CD4-positive, alpha-beta T cell treated with Interleukin-15 for 1 hour (primary cell): ENCODE data around the gene KCNMA1.
"Not testable (repeated sequence)": the region's sequence is repeated elsewhere in the genome, so short reads cannot be mapped to it uniquely, and the experiment has no call there.

Experiments
- DNase-seq: peaks from one replicate; pipeline ENCODE4 v3.0.0-alpha.2; 2020

KCNMA1 gene

DNA sequence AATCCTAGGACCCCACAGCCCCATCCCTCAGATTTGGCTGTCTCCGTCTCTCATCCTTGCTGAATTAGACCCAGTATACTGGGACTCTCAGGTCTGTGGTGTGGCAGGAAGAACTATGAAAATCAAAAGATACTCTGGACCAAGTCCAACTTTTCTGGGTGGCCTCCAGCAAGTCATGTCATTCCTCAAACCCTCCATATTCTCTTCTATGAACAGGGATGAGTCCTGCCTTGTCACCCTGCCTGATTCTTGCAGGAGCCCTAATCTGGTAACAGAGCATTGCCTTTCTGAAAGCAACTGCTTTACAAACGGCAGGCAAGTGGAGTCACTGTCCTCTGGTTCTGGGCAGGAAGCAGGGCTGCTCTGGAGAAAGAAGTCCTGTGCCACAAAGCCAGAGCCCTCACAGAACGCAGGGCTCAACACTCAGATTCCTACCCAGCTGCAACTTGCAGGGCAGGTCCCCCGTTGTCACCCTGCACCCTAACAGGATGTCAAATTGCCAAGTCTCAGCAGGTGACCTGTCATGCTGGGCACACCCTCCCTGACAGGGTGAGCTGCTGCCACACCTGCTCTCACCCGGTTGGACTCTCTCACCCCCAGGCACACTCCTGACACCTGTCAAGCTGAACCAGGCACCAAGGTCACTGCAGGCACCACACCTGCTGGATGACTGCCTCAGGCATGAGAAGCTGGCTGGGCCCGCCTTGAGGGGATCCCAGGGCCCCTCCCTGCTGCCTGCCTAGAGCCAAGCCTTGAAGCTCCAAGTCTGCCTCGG, 227.7 kb downstream of the KCNMA1 start:
- no peak for DNase-seq

DNA sequence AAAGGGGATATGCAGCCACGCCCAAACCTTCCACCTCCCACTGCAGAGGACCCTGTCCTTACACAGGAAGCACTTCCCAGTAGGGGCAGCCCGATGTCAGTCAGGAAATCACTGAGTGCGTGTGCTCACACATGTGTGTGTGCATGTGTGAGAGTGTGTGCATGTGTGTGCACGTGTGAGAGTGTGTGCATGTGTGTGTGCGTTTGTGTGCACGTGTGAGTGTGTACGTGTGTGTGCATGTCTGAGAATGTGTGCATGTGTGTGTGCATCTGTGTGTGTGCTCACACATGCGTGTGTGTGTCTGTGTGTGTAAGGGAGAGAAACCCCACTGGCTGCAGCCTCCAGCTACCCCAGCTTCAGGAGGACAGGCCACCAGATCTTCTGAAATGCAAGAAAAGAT, 229.3 kb downstream of the KCNMA1 start:
- DNase-seq: no peak

DNA sequence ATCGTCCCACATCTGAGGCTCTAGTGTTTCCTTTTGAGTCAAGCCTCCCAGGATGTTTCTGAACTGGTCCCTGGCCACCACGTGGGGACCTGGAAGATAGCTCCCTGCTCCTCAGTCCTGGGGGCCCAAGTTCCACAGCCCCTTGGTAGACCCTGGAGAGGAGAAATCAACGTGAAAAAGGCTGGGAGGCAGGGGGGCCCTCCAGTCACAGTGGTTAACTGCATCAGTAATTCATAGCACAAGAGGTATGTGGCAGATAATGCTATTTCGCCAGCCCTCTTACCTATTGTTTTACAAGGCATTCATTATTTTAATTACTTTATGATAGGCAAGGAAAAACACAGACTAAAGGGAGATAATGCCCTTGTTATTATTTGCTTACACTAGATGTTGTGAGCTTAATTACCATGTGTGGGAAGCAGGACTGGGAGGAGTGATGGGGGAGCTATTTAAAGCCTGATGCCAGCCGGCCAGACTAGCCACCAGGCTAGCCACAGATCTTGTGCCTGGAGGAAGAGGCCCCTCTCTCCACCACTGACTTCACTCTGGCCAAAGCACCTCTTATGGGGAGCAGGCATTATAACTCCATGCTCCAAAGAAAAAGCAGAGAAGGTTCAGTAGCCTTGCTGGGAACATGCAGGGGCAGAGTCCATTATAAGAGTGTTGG, 230.7 kb downstream of the KCNMA1 start:
- no peak for DNase-seq

DNA sequence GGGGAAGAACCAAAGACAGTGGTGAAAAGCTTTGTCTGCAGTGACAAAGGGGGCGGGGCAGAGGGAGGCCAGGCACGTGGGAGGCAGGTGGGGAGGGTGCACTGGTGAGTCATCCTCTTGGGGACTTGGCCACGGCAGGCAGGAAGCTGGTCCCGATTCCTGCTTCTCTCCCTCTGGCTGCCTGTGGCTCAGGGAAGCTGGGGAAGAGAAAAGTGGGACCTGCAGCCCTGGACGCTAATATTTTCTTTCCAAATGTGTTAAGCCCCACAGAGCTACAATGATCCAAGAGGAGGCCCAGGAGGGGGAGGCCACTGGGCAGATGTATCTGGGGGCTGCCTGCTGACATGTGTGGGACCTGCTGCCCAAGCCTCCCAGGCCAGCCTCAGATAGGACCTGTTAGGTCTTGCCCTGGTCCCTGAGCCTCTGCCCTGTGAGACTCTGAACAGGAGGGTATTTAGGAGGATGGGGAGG, 231.8 kb downstream of the KCNMA1 start:
- no peak for DNase-seq

DNA sequence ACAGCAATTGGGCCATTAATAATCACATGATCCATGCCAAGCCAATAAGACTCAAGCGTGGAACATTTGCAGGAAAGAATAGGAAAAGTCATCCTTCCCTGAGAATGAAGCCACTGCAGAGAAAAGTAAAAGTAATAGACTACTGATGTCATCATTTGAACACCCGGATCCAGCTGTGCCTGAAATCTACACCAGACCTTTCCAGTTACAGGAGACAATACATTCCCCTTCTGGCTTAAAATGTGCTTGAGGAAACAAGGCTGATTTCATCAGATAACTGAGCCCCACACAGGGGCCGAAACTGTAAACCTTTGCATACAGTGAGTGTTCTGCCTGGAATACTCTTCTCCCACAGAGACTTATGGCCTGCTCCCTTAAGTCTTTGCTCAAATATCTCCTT, 232.8 kb downstream of the KCNMA1 start:
- no peak for DNase-seq

DNA sequence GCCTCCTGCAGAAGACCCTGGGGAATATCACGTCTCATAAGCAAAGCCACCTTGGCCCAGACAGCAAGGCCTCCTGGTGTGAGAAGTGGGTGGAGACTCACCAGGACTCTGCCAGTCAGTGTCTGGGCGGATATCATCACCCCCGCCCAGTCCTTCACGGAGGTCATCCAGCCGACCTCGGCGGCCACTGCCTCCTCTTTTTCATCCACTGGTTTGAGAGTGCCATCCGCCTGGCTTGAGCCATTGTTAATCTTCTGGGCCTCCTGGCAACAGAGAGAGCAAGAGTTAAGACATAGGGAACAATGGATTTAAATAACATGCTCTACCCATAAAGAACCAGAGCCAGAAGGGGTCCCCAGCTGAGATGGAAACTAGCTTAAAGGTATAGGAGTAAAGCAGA, 233.8 kb downstream of the KCNMA1 start:
- no peak for DNase-seq

DNA sequence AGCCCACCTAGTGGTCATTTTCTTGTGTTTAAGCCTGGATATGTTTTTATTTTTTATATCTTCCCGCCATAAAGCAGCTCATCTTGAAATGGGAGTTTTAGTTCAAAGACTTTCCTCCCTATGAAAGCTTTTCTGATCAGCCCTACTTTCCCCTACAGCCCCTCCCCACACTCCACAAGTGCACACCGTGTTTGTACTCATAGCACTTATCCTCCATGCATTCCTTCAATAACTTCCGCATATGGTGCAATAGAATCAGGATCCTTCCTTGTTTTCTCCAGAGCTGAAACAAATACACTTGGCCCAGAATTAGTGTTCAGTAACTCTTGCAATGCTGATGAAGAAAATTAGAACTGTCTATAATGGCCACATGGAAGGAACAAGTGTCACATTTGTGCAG, 235.9 kb downstream of the KCNMA1 start:
- no peak for DNase-seq

DNA sequence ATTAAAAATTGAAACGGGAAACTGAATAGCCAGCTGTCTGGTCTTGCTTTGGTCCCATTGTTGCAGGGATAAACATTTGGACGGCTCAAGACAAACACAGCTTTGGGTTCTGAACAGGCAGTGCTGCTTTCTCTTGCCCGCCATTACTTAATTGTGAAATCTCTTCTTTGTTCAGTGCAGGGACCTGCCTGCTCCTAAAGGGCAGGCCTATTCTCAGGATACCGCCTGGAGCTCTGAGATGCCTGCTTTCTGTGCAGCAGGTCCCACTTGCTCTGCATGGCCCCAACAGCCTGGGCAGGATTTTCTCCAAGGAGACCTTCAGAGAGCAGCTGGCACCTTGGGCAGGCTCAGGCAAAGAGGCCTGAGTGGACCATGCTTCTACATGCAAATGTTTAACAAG, 237.6 kb downstream of the KCNMA1 start:
- no peak for DNase-seq

DNA sequence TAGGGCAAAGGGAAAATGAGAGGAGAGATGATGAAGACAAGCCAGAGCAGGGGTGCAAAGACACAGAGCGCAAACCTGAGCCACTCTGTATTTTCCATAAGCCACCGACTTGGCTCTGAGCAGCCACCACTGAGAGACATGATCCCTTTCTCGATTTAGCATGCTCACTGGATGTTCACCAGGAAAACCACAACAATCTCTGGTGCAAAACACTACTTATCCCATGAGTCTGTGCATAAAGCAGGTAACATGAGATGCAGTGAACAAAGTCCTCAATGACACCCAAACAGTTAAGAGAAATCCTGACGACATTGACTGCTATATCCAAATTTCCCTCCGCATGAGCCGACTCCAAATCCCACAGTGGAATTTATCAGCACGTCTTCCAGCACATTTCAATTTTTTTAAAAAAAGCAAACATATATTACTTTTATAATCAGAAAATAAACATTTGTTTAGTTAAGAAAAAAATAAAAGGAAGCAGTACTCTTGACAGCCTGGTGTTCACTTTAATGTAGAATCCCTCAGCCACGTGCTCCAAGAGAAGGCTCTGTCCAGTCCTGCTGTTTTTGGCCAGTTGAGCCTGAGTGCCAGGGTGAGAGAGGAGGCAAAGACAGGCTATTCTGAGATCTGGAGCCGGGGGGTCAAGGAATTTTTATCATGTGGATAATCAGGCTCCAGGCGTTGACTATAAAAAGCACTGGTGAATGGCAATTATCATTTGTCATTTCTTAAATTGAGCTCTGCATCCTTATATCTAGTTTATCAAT, 238.4 kb downstream of the KCNMA1 start:
- no peak for DNase-seq

DNA sequence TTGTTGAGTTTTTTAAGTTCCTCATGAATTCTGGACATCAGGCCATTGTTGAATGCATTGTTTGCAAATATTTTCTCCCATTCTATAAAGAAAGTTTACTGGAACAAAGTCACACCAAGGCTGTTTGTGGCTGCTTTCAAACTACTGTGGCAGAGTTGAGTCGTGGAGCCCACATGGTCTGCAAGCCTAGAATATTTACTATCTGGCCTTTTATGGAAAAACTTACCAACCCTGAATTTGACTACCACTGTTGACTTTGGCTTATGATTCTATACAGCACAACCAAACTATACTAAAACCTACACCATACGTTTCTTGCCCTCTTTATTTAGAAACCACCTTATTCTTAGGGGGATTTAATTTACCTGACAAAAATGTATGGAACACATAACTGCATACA, 239.1 kb downstream of the KCNMA1 start:
- no peak for DNase-seq

DNA sequence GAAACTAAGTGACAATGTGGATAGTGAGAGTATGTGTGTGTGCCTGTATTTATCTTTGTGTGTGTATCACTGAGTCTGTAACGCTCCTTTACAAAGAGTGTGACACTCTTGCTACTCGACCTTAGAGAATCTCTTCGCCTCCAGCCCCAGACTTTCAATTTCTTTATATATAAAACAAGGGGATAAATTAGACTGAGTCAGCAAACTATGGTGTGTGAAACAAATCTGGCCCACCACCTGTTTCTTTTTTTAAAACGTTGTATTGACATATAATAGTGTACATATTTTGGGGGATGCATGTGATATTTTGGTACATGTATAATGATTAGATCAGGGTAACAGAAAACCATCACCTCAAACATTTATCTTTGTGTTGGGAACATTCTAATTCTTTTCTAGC, 240.5 kb downstream of the KCNMA1 start:
- no peak for DNase-seq

DNA sequence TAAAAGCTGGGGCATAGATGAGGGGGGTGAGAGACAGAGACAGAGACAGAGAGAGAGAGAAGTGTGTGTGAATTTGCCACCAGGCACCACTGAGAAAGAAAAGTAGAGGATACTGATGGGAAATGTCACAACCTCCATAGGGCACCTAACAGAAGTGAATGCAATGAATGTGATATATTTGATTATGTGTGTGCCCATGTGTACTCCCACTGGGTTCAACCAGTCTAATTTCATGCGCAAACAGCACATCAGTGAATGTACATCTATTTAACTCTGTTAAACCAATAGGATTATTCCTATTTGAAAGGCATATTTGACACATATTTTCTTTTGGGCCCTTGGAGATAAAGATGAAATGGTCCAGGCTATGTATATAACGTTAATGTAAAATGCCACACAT, 241.3 kb downstream of the KCNMA1 start:
- DNase-seq: no peak

DNA sequence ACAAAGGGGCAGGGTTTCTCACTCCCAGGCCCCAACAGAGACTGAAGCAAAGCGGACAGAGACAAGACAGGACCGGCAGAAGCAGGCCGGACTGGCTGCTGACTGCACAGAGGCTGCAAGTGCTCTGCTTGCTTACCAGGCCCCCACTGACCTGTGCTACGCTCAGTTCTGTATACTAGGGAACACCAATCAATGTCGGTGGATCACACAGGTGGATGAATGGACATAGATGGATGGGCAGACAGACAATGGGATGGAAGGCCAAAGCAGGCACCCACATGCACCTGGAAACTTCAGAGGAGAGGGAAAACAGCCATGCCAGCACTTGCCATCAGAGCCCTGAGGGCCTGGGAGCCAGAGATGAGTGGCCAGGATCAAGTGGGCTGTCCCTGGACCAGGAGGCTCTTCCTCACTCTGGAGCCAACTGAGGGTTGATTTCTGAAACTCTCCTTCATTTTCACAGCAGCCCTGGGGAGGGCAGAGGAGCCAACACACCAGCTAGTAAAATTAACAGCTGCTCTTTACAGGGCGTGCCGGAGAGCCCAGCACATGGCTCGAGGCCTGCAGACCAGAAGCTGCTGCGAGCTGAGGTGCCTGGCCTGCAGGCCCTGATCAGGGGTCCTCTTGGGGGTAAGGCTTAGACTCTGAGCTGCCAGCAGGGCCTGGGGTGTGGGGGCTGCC, 243.6 kb downstream of the KCNMA1 start:
- DNase-seq: no peak

DNA sequence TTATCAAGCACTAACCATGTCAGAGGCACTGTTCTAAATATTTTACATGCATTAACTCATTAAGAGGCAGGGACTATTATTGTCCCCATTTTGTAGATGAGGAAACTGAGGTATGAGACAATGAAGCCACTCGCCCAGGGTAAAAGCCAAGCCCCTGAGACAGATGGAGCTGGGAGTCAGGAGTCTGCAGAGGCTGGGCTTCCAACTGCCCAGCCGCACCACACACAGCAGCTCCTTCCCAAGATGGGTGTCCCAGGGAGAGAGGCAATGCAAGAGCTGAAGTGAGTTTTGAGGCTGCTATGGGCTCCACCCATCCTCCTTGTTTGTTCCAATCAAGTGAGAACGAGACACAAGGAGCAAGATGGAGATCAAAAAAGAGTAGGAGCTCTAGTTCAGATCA, 244.2 kb downstream of the KCNMA1 start:
- DNase-seq: no peak

DNA sequence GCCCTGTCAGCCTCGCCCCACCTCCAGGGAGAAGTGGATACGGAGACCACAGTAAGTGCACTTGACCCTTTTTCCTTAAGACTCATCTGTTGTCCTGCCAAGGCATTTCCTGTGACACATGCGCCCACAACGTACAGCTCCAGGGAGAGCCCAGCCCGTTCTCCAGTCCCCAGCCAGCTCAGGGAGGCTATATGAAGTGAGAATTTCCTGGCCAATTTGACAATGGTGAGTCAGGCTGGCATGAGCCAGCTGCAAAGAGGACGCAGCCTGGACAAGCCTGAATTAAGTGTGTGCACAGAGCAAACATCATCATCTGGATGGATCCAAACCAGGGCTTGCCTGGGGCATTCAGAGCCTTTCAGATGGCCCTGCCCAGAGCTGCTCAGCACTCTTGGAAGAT, 244.8 kb downstream of the KCNMA1 start:
- DNase-seq: no peak

DNA sequence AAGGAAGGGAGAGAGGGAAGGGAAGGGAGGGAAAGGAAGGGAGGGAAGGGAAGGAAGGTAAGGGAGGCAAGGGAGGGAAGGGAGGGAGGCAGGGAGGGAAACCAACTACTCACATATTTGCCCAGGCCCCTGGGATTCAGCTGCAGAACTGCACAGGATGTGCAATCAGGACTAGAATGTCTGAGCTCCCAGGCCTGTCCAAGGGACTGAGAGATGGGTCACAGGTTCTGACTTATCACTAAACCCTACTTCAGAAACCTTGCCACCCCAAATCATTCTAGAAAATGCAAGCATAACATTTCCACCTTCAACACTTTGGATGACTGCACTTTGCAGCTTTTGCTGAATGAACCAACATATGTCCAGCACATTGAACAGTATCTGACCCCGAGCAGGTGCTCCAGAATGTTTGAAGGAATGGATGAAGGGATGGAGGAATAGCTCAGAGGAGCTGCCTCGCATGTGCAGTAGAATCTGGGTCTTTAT, 245.3 kb downstream of the KCNMA1 start:
- DNase-seq: no peak

DNA sequence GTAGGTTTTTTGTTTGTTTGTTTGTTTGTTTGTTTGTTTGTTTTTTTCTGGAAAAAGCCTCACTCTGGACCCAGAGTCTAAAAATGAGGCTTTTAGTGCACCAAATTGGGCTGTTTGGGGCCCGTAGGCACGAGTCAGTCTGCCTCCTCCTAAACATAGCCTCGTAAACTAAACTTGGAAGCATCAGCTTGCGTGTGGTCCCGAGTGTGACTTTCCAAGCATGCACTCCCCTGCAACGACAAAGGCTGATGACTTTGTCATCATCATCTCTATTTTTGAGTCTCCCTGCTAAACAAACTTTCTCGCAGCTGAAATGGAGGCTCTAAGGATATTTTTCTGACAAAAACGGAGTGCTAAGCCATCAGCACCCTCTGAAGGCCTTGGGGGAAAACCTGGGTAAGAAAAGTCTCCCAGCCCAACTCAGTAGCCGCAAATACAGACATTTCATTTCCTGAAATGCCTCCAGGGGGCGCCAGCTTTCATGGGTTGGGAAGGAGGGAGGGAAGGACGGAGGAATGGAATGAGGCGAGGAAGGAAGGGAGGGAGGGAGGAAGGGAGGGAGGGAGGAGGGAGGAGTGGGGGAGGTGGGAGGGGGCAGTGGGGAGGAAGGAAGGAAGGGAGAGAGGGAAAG, 245.9 kb downstream of the KCNMA1 start:
- DNase-seq: no peak

DNA sequence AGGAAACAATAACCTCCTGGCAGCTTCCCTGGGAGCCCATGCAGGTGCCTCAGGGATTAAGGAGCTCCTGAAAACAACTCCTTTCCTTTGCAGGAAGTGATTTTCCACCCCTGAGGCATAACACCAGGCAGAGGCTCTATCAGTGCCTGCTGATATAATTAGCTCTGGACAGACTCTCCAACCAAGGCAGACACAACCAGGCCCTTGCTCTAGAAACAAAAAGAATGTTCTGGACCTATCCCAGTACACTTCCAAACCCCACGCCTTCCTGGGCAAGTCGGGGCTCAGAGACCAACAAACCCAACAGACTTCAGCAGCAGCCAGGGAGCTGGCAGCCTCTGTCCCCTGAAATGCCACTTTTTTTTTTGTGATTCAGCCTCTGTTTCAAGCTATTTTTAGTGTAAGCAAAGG, 247.1 kb downstream of the KCNMA1 start:
- DNase-seq: no peak

DNA sequence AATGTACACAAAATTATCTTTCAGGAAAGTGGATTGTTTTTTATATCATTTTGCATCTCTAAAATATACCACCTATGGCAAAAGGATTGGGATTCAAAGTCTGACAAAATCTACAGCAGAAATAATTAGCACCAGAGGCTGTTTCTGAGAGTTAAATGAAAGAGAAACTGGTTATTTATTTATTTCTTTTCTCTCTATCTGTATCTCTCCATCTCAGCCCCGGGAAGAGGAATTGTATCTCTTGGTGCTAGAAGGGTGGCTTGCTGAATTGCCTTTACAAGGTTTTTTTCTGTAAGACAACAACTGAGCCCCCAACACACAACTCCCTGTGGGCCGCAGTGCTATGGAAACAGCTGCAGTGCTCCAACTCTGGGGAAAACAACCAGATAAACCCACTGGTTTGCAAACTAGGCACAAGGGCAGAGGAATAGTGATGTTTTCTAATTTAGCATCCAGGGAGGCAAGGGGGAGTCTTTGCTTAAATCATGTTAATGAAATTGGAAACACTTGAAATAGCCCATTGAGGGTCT, 249.0 kb downstream of the KCNMA1 start:
- no peak for DNase-seq

DNA sequence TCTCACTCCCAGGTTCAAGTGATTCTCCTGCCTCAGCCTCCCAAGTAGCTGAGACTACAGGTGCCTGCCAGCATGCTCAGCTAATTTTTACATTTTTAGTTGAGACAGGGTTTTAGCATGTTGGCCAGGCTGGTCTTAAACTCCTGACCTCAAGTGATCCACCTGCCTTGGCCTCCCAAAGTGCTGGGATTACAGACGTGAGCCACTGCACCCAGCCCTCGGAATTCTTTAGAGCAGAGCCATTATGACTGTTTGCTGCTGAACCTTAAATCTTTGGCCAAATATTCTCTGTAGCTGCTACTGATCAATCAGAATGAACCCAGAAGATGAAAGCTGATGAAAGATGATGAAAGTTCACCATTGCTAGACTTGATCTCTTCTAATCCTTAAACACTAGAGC, 249.9 kb downstream of the KCNMA1 start:
- DNase-seq: not testable (repeated sequence)

DNA sequence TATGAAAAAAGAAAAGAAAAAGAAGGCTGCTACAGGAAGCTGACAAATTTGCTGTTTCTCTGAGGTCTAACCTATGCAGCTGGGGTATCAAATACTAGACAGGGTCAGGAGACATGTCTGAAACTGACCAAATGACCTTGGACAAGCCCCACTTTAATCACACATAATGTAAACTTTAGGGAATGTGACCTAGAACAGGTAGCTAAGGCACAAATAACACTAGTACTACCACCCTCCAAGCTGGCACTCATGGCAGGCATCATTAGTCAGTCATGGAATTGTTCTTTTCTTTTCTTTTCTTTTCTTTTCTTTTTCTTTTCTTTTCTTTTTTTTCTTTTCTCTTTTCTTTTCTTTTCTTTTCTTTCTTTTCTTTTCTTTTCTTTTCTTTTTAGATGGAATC, 250.4 kb downstream of the KCNMA1 start:
- no peak for DNase-seq

DNA sequence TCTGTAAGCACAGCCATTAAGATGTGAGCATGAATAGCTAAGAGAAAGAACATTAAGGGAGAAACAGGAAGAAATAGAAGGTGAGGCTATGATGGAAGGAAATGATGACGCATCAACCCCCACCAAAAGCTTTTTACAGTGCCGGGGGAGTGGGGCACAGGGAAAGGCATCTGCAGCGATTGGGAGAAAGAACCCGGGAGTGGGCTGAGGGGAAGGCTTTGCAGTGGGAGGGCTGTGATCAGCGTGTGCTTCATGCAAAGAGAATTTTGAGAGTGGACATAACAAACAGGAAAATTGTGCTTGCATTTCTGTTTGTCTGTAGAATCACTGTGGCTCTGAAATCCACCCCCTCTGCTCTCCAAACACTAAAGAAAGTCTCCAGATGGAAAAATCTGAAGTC, 250.8 kb downstream of the KCNMA1 start:
- DNase-seq: no peak
